Ovary (tissue), 9 donors: ENCODE measurements around the gene TSPAN6. TPM values are rescaled to one million over a fixed set of nuclear protein-coding genes. Genes with fewer than 3 reads are reported as not detected.

ENCODE experiments used
- DNase-seq, 5 donors: peaks; one replicate each; pipeline ENCODE4 v3.0.0-alpha.2; 2019 to 2020
- H3K27ac ChIP-seq, 2 donors: fragments of 200-600 bp; one replicate each; pipeline versions ENCODE4 v1.5.1 to v1.8.0; 2019 to 2022
- H3K27me3 ChIP-seq: fragments of 200-600 bp; one replicate; pipeline ENCODE4 v1.8.0; 2022
- H3K36me3 ChIP-seq: fragments of 200-600 bp; sonication (generic); one replicate; pipeline ENCODE4 v1.5.1; 2019
- H3K4me1 ChIP-seq: one replicate; pipeline ENCODE4 v1.8.1; 2013; ENCODE audit warnings: mild to moderate bottlenecking, moderate library complexity; ENCODE audit not compliant: insufficient read depth
- H3K4me3 ChIP-seq: fragments of 200-600 bp; sonication (generic); one replicate; pipeline ENCODE4 v1.5.1; 2017
- H3K9me3 ChIP-seq, 2 donors: fragments of 200-600 bp in 1 of 2; sonication (generic) in 1 of 2; one replicate each; pipeline versions ENCODE4 v1.5.1 to v1.8.1; 2013 to 2019; ENCODE audit warnings: mild to moderate bottlenecking in 1 of 2, moderate library complexity in 1 of 2
- EP300 ChIP-seq: sonication (generic); formaldehyde crosslinking; IDR thresholded peaks from one replicate; pipeline ENCODE4 v1.6.1; 2017; ENCODE audit warnings: antibody characterized with exemption
- POLR2A ChIP-seq: fragments of 450-650 bp; IDR thresholded peaks from one replicate; pipeline ENCODE4 v1.6.1; 2017; ENCODE audit warnings: antibody characterized with exemption, mild to moderate bottlenecking, moderate library complexity
- whole genome bisulfite sequencing, 3 donors: extraction: QIAGEN DNeasy Blood & Tissue Kit in 1 of 3; methylation state at CpG; one replicate each; pipeline versions ENCODE4 v1.1.5 to v1.1.7; 2013 to 2017; 5-methylcytosine and 5-hydroxymethylcytosine counted together
- intact Hi-C, 4 donors: fragments of 100-400 bp; cut with DNase I; formaldehyde crosslinking; loops; one replicate each; pipeline versions ENCODE4 v1.11.0 to v1.15.1; 2022 to 2023
- polyA plus RNA-seq, 2 donors: library from polyadenylated mRNA; stranded (reverse); fragments of 200-250 nt in 1 of 2; fragments of 350-450 nt in 1 of 2; fragmentation: Illumina TruSeq in 1 of 2; extraction: RNeasy Lipid Tissue Mini Kit (QIAGEN cat#74804) in 1 of 2; gene quantifications; one replicate each; pipeline ENCODE4 v1.2.3, GENCODE V29; 2013 to 2014
- total RNA-seq, 7 donors: library from RNA; depleted of rRNA in 2 of 7; stranded (reverse); fragments of >200 nt in 2 of 7; fragmentation: NEBNext Ultra II Directional in 3 of 7; extraction: Animal tissue kit (Norgen Biotek cat#: 25700) in 3 of 7; gene quantifications; one replicate each; pipeline versions ENCODE4 v1.1.0 to v1.2.4, GENCODE V29; 2016 to 2023
- TF ChIP-seq, protein P1 (sequence below), 3 donors: fragments of 450-650 bp in 2 of 3; fragments of 200-600 bp in 1 of 3; IDR thresholded peaks; one replicate each; pipeline versions ENCODE4 v1.5.1 to v1.8.0; 2016 to 2022; ENCODE audit warnings: antibody characterized with exemption in 3 of 3, mild to moderate bottlenecking in 1 of 3
- donor health status: DM: no; HTN: no; CAD: no; lungs with moderate emphysema.
- donor health status: DM: no; HTN: no; CAD: no.
- donor health status: Bipolar disorder and iron deficiency.
- donor health status: DM: yes; HTN: yes; CAD: no.
- donor health status: DM: no; HTN: no; CAD: no.
- donor health status: DM: yes; HTN: yes; CAD: no.

TSPAN6 gene
- total and polyA plus RNA-seq, 9 donors, result 41.2 to 70.8 (median 54.6) TPM

- Histone ChIP-seq H3K27ac (no peak overlapping the region), H3K27me3 (no peaks in the 10 kb centered on the region), H3K9me3 (no peaks in the 10 kb centered on the region), H3K36me3 (no peaks in the 10 kb centered on the region), H3K4me3 (no peak overlapping the region), H3K4me1 (no peaks in the 10 kb centered on the region)
- intact Hi-C loops, result no loop called here
- TF ChIP-seq EP300 (no peak), POLR2A (no peak)
- TF ChIP-seq, protein P1, sequence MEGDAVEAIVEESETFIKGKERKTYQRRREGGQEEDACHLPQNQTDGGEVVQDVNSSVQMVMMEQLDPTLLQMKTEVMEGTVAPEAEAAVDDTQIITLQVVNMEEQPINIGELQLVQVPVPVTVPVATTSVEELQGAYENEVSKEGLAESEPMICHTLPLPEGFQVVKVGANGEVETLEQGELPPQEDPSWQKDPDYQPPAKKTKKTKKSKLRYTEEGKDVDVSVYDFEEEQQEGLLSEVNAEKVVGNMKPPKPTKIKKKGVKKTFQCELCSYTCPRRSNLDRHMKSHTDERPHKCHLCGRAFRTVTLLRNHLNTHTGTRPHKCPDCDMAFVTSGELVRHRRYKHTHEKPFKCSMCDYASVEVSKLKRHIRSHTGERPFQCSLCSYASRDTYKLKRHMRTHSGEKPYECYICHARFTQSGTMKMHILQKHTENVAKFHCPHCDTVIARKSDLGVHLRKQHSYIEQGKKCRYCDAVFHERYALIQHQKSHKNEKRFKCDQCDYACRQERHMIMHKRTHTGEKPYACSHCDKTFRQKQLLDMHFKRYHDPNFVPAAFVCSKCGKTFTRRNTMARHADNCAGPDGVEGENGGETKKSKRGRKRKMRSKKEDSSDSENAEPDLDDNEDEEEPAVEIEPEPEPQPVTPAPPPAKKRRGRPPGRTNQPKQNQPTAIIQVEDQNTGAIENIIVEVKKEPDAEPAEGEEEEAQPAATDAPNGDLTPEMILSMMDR (IDR thresholded peaks at IDR 0.05), result no peak
- 46 to 60% (median 51%) methylated on average over 3 of the region's 3 CpGs for WGBS, 3 donors
- no peak for DNase-seq
These were observed 45.0 kb upstream of the TSPAN6 start for GRCh38 chrX:100681599-100681998.

GRCh38 chrX:100680756-100681155 lies 44.1 kb upstream of the TSPAN6 start:
- no peaks in the 10 kb centered on the region for H3K27me3 ChIP-seq
- no peaks in the 10 kb centered on the region for H3K4me1 ChIP-seq

DNA sequence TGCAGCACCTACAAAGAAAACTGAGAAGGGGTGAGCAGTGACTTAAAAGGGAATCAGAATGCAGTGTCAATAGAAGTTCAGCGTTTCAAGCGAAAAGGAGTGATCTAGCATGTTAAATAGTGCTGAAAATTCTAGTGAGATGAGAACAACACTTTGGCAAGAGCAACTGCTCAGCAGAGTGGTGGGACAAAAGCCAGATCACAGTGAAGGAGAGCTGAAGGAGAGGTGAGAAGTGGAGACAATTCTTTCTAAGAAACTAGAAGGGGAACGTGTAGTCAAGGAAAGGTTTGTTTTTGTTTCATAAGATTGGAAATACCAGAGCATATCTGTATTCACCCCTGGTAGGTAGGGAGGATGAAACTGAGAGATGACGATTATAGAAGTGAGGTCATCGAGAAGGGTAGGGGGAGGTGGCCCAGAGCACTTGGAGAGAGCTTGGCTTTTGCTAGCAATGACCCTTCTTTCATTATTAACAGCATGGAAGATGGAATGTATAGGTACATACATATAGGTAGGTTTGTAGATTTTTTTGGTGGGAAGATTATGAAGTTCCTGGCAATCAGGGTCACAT lies 41.1 kb upstream of the TSPAN6 start:
- intact Hi-C loops, result no loop called here
- H3K4me1 ChIP-seq, result no peaks in the 10 kb centered on the region
- whole genome bisulfite sequencing, 3 donors, result 42 to 43% (median 42%) methylated on average over 5 of the region's 5 CpGs
- H3K9me3 ChIP-seq, result no peaks in the 10 kb centered on the region
- no peak overlapping the region for H3K4me3 ChIP-seq
- no peak for DNase-seq
- no peak overlapping the region for H3K27ac ChIP-seq
- TF ChIP-seq POLR2A (no peak), EP300 (no peak)
- TF ChIP-seq, protein P1 (IDR thresholded peaks at IDR 0.05), result no peak
- H3K36me3 ChIP-seq, result no peaks in the 10 kb centered on the region
- no peaks in the 10 kb centered on the region for H3K27me3 ChIP-seq

More at GRCh38 chrX:100680756-100681155, 44.1 kb upstream of the TSPAN6 start:
- Histone ChIP-seq H3K9me3 (no peaks in the 10 kb centered on the region), H3K27ac (no peak overlapping the region), H3K4me3 (no peak overlapping the region), H3K36me3 (no peaks in the 10 kb centered on the region)
- no peak for DNase-seq
- intact Hi-C loops, result no loop called here
- WGBS, 3 donors, result 32 to 44% (median 37%) methylated on average over 2 of the region's 2 CpGs
- TF ChIP-seq POLR2A (no peak), EP300 (no peak)
- TF ChIP-seq, protein P1 (IDR thresholded peaks at IDR 0.05), result no peak

DNA sequence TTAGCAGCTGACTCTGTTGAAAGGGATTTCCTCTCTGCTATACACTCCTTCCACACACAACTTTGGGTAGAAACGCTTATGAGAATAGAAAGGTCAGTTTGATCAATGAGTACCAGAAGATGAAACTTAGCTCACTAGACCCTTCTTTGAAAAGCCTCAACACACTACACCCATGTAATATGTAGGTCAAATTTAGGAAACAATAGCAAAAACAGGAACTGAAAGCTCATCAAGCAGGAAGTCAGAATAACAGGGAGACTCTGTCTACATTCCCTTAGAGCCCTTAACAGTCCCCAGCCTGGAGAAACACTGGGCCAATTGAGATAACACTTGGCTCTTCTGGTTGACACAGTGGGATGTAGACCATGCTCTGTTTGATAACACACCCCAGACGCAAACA lies 38.1 kb upstream of the TSPAN6 start:
- Histone ChIP-seq H3K4me3 (no peak overlapping the region), H3K27ac (no peak overlapping the region), H3K27me3 (no peaks in the 10 kb centered on the region), H3K9me3 (no peaks in the 10 kb centered on the region), H3K36me3 (no peaks in the 10 kb centered on the region), H3K4me1 (no peaks in the 10 kb centered on the region)
- intact Hi-C loops, result no loop called here
- no peak for DNase-seq
- TF ChIP-seq, protein P1 (IDR thresholded peaks at IDR 0.05), result no peak
- TF ChIP-seq POLR2A (no peak), EP300 (no peak)
- WGBS, 3 donors, result 38 to 62% (median 53%) methylated on average over 2 of the region's 2 CpGs
